CD8-positive, alpha-beta memory T cell (primary cell): ENCODE results near the gene RBP4. TPM values are rescaled to one million over a fixed set of nuclear protein-coding genes. Genes with fewer than 3 reads are reported as not detected.

ENCODE experiments used
- CTCF ChIA-PET: fragments of 350-600 bp; sonication (Branson Sonifier 250); formaldehyde crosslinking; loops from one replicate; lab custom pipeline; 2021; ENCODE audit warnings: antibody characterized with exemption; lab: Charles Lee
- POLR2A ChIA-PET: fragments of 350-600 bp; sonication (Branson Sonifier 250); formaldehyde crosslinking; loops from one replicate; lab custom pipeline; 2021; ENCODE audit warnings: antibody characterized with exemption; lab: Charles Lee
- DNase-seq, 5 donors: peaks; one replicate each; pipeline versions ENCODE4 v3.0.0 to v3.0.0-alpha.2; 2020 to 2022; ENCODE audit warnings: mixed read lengths in 1 of 5
- H3K27ac ChIP-seq: one replicate; pipeline ENCODE4 v1.7.0; 2013; ENCODE audit warnings: low read depth, mild to moderate bottlenecking, low read length, moderate library complexity
- H3K27me3 ChIP-seq: 2 replicates; pipeline ENCODE4 v1.7.0; 2013; ENCODE audit warnings: low read length, mild to moderate bottlenecking; ENCODE audit not compliant: insufficient read depth, poor library complexity, severe bottlenecking
- H3K36me3 ChIP-seq: 2 replicates; pipeline ENCODE4 v1.7.0; 2013; ENCODE audit warnings: mild to moderate bottlenecking, low read length, moderate library complexity; ENCODE audit not compliant: insufficient read depth
- H3K4me1 ChIP-seq: 2 replicates; pipeline ENCODE4 v1.7.0; 2013; ENCODE audit warnings: mild to moderate bottlenecking, low read length, moderate library complexity; ENCODE audit not compliant: insufficient read depth
- H3K4me3 ChIP-seq: 2 replicates; pipeline ENCODE4 v1.7.0; 2013; ENCODE audit warnings: mild to moderate bottlenecking, low read length
- H3K9me3 ChIP-seq: 2 replicates; pipeline ENCODE4 v1.7.0; 2013; ENCODE audit warnings: mild to moderate bottlenecking, low read length
- H3K27ac Mint-ChIP-seq, 8 donors: one replicate each; pipeline ENCODE4 v1.8.0; 2020 to 2021; ENCODE audit warnings: mixed read lengths in 8 of 8, mild to moderate bottlenecking in 6 of 8, inconsistent platforms in 3 of 8, moderate library complexity in 3 of 8
- H3K27me3 Mint-ChIP-seq, 2 donors: one replicate each; pipeline ENCODE4 v1.8.0; 2020 to 2021; ENCODE audit warnings: mixed read lengths in 2 of 2, mild to moderate bottlenecking in 1 of 2, moderate library complexity in 1 of 2
- H3K36me3 Mint-ChIP-seq, 3 donors: one replicate each; pipeline ENCODE4 v1.8.0; 2020 to 2021; ENCODE audit warnings: mixed read lengths in 3 of 3, inconsistent platforms in 1 of 3, mild to moderate bottlenecking in 1 of 3
- H3K4me1 Mint-ChIP-seq, 3 donors: one replicate each; pipeline ENCODE4 v1.8.0; 2020 to 2021; ENCODE audit warnings: mixed read lengths in 3 of 3, inconsistent platforms in 1 of 3, mild to moderate bottlenecking in 1 of 3
- H3K4me3 Mint-ChIP-seq, 7 donors: one replicate each; pipeline ENCODE4 v1.8.0; 2020 to 2021; ENCODE audit warnings: mixed read lengths in 7 of 7, mild to moderate bottlenecking in 6 of 7, moderate library complexity in 4 of 7, inconsistent platforms in 2 of 7
- H3K9me3 Mint-ChIP-seq, 5 donors: one replicate each; pipeline ENCODE4 v1.8.0; 2020 to 2022; ENCODE audit warnings: mixed read lengths in 5 of 5, mild to moderate bottlenecking in 3 of 5, moderate library complexity in 2 of 5, inconsistent platforms in 1 of 5
- polyA plus RNA-seq: library from polyadenylated mRNA; unstranded; fragments of 300-500 nt; fragmentation: Illumina TruSeq; gene quantifications from one replicate; pipeline ENCODE4 v1.2.3, GENCODE V29; 2021
- total RNA-seq, 2 experiments: library from RNA; stranded (reverse); gene quantifications; one replicate each; pipeline ENCODE4 v1.2.3, GENCODE V29; 2021

RBP4 gene
- total RNA-seq (not detected), polyA plus RNA-seq (not detected)

DNA sequence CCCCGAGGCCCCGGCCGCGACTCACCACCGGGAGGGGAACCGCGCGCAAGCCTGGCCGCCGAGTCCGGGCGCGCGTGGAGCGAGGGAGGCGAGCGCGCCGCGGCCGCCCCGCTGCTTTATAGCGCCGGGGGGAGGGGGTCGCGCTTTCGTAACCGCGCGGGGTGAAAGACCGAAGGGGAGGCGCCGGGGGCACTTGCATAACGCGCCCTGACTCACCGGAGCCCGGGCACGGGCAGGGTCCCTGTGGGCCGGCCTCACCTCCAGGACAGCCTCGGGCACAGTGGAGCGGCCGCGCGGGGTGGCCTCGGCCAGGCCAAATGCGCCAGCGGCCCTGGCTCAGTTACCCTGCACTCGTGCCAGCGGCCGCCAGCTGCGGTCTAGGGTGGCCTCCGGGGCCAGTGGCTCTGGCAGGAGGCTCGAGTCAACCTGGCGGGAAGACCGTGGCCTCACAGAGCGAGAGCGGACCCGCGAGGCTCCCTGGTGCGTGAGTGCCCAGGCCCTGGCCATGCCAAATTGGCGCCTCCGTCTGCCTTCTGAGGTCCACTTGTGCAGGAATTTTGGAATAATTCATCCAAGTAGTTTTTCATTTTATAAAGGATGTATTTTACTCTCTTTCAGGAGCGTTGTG, at the start of gene RBP4:
TSS of gene RBP4 (minus strand) at position 90 of the 628 bp plus-strand sequence. CDS start 207 bp downstream, outside the sequence.
- no peak within 1 kb of the TSS for H3K27ac Mint-ChIP-seq
- peaks cover 0 to 2% (median 0%) of the 10 kb centered on the region in 5 donors for H3K9me3 Mint-ChIP-seq
- no peak within 1 kb of the TSS for H3K4me3 Mint-ChIP-seq
- peaks cover 7% of the 10 kb centered on the region for H3K27me3 ChIP-seq
- ChIA-PET POLR2A (no interaction called here), CTCF (no interaction called here)
- H3K4me1 ChIP-seq = no peaks in the 10 kb centered on the region
- no peaks in the 10 kb centered on the region for H3K9me3 ChIP-seq
- H3K36me3 ChIP-seq = no peaks in the 10 kb centered on the region
- no peak within 1 kb of the TSS for H3K27ac ChIP-seq
- DNase-seq = no peak
- peaks cover 0 to 8% (median 0%) of the 10 kb centered on the region in 3 donors for H3K4me1 Mint-ChIP-seq
- H3K36me3 Mint-ChIP-seq = peaks cover 0 to 1% (median 0%) of the 10 kb centered on the region in 3 donors
- no peak within 1 kb of the TSS for H3K4me3 ChIP-seq
- peaks cover 37 to 47% of the 10 kb centered on the region in 2 donors for H3K27me3 Mint-ChIP-seq

- POLR2A ChIA-PET = no interaction called here
- no peaks in the 10 kb centered on the region for H3K4me1 Mint-ChIP-seq
- Histone ChIP-seq H3K4me3 (no peak overlapping the region), H3K4me1 (no peaks in the 10 kb centered on the region), H3K27me3 (no peaks in the 10 kb centered on the region), H3K36me3 (no peaks in the 10 kb centered on the region), H3K27ac (no peak overlapping the region), H3K9me3 (no peaks in the 10 kb centered on the region)
- CTCF ChIA-PET = no interaction called here
- H3K27me3 Mint-ChIP-seq = peaks cover 10 to 26% of the 10 kb centered on the region in 2 donors
- H3K9me3 Mint-ChIP-seq = no peaks in the 10 kb centered on the region
- DNase-seq = no peak
- no peaks in the 10 kb centered on the region for H3K36me3 Mint-ChIP-seq
- H3K4me3 Mint-ChIP-seq = no peak overlapping the region
- no peak overlapping the region for H3K27ac Mint-ChIP-seq
These were observed 38.8 kb upstream of the RBP4 start for GRCh38 chr10:93639791-93640190.

DNA sequence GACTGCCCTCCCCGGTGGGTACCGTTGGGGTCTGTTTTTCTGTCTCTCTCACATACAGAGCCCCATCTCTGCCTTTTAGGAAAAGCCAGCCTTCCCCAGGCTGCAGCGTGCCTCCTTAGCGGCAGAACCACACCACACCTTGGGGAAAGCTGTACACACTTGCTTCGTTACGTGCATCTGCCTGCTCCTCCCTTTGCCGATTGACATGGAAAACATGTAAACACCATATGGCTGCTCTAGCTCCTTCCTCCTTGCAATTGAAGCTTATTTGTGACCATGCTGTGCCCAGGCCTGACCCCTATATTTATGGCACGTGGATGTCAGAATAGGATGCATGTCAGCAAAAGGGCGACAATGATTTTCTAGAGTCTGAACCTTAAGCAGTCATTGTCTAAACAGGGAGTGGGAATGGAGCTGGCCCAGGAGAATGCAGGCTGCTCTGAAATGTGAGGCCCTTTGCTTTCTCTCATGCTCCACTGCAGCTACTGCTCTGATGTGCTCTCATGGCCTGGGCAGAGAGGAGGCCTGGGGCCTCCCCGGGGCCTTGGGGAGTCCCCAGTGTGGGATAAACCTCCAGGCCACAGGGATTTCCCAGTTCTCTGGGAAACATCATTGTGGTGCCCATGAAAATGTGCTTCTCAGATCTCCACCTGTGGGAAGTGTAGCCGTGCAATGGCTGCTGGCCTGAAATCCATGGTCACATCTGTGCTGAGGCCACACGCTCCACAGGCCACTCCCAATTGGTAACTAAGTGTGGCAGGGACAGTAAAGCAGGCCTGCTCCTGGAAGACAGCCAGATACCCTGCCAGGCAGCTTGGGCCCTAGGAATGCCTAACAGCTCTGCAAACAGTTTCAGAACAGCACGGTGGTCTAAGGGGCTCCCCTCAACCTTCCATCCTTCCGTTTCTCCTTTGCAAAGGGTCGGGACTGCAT, 29.9 kb upstream of the RBP4 start:
- H3K4me3 Mint-ChIP-seq = no peak overlapping the region
- Histone ChIP-seq H3K4me3 (no peak overlapping the region), H3K36me3 (no peaks in the 10 kb centered on the region), H3K4me1 (no peaks in the 10 kb centered on the region), H3K9me3 (no peaks in the 10 kb centered on the region), H3K27ac (no peak overlapping the region), H3K27me3 (no peaks in the 10 kb centered on the region)
- H3K36me3 Mint-ChIP-seq = peaks cover 0 to 2% (median 0%) of the 10 kb centered on the region in 3 donors
- POLR2A ChIA-PET = no interaction called here
- H3K27ac Mint-ChIP-seq = no peak overlapping the region
- H3K27me3 Mint-ChIP-seq = peaks cover 6 to 33% of the 10 kb centered on the region in 2 donors
- CTCF ChIA-PET = no interaction called here
- DNase-seq = no peak
- no peaks in the 10 kb centered on the region for H3K9me3 Mint-ChIP-seq
- no peaks in the 10 kb centered on the region for H3K4me1 Mint-ChIP-seq

DNA sequence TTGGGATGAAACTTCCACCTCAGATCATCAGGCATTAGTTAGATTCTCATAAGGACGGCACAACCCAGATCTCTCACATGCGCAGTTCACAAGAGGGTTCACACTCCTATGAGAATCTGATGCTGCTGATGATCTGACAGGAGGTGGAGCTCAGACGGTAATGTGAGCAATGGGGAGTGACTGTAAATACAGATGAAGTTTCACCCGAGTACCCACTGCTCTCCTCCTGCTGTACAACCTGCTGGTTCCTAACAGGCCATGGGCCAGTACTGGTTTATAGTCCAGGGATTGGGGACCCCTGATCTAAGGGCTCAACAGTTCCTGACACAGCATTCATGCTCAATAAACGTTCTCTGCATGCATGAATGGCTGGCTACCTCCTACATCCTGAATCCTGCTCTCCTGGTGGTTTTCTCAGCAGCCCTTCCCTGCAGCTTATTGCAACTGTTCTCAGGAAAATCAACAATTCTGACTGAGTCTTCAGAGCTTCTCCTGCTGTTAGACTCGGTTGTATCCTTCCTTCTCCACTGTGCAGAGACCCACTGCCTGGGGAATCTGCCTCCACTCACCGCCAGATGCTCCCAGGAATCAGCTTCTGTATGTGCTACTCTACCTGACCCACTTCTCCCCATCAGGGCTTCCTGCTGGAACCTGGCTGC, 28.7 kb upstream of the RBP4 start:
- Histone ChIP-seq H3K27me3 (no peaks in the 10 kb centered on the region), H3K4me3 (no peak overlapping the region), H3K27ac (no peak overlapping the region), H3K36me3 (no peaks in the 10 kb centered on the region), H3K4me1 (no peaks in the 10 kb centered on the region), H3K9me3 (no peaks in the 10 kb centered on the region)
- H3K36me3 Mint-ChIP-seq = peaks cover 0 to 2% (median 0%) of the 10 kb centered on the region in 3 donors
- H3K27me3 Mint-ChIP-seq = peaks cover 6 to 33% of the 10 kb centered on the region in 2 donors
- ChIA-PET CTCF (no interaction called here), POLR2A (no interaction called here)
- H3K27ac Mint-ChIP-seq = no peak overlapping the region
- H3K4me1 Mint-ChIP-seq = no peaks in the 10 kb centered on the region
- H3K9me3 Mint-ChIP-seq = no peaks in the 10 kb centered on the region
- no peak for DNase-seq
- H3K4me3 Mint-ChIP-seq = no peak overlapping the region

DNA sequence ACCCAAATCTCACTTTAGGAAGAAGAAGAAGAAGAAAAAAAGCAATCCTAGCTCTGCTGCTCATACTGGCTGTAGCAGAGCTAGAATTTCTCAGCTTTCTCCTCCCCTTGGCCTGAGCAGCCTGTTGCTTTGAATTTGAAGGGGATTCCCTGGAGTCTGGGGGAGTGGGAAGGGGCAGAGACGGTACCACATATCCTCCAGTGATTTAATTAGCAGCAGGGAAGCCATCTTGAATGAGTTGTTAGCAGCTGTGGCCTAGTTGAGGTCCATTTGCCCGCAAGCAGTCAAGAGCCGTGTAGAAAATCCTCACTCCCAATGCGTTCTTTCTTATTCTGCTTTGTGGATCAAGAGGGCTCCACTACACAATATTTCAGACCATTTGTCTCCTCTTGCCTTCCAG, 27.8 kb upstream of the RBP4 start:
- Histone ChIP-seq H3K4me3 (no peak overlapping the region), H3K4me1 (no peaks in the 10 kb centered on the region), H3K27ac (no peak overlapping the region), H3K36me3 (no peaks in the 10 kb centered on the region), H3K27me3 (no peaks in the 10 kb centered on the region), H3K9me3 (no peaks in the 10 kb centered on the region)
- Mint-ChIP-seq H3K27ac (no peak overlapping the region), H3K36me3 (peaks cover 0 to 2% (median 0%) of the 10 kb centered on the region in 3 donors), H3K4me1 (no peaks in the 10 kb centered on the region), H3K27me3 (peaks cover 6 to 30% of the 10 kb centered on the region in 2 donors), H3K4me3 (no peak overlapping the region), H3K9me3 (no peaks in the 10 kb centered on the region)
- ChIA-PET CTCF (no interaction called here), POLR2A (no interaction called here)
- DNase-seq = no peak

DNA sequence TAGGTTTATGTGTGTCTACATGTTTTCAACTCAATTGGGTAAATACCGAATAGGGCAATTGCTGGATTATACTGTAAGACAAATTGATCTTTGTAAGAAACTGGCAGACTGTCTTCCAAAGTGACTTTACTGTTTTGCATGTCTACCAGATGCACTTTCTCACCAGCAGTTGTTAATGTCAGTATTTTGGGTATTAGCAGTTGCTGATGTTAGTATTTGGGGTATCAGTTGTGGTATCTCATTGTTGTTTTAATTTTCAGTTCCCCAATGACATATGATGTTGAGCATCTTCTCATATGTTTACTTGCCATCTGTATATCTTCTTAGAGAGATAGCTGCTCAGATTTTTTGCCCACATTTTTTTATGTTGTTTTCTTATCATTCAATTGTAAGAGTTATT, 21.9 kb upstream of the RBP4 start:
- Histone ChIP-seq H3K9me3 (no peaks in the 10 kb centered on the region), H3K27me3 (no peaks in the 10 kb centered on the region), H3K4me1 (no peaks in the 10 kb centered on the region), H3K4me3 (no peak overlapping the region), H3K27ac (no peak overlapping the region), H3K36me3 (no peaks in the 10 kb centered on the region)
- Mint-ChIP-seq H3K4me1 (no peaks in the 10 kb centered on the region), H3K27me3 (peaks cover 7 to 11% of the 10 kb centered on the region in 2 donors), H3K36me3 (no peaks in the 10 kb centered on the region), H3K9me3 (no peaks in the 10 kb centered on the region), H3K4me3 (no peak overlapping the region), H3K27ac (no peak overlapping the region)
- POLR2A ChIA-PET = no interaction called here
- CTCF ChIA-PET = no interaction called here
- no peak for DNase-seq

GRCh38 chr10:93620925-93621324, 19.9 kb upstream of the RBP4 start:
- H3K4me3 Mint-ChIP-seq = no peak overlapping the region
- H3K27ac ChIP-seq = no peak overlapping the region
- CTCF ChIA-PET = no interaction called here
- peaks cover 4 to 5% of the 10 kb centered on the region in 2 donors for H3K27me3 Mint-ChIP-seq
- H3K36me3 ChIP-seq = no peaks in the 10 kb centered on the region
- H3K4me3 ChIP-seq = no peak overlapping the region
- H3K27ac Mint-ChIP-seq = no peak overlapping the region
- POLR2A ChIA-PET = no interaction called here
- H3K4me1 Mint-ChIP-seq = no peaks in the 10 kb centered on the region
- no peak for DNase-seq
- no peaks in the 10 kb centered on the region for H3K9me3 ChIP-seq
- H3K9me3 Mint-ChIP-seq = no peaks in the 10 kb centered on the region
- H3K27me3 ChIP-seq = no peaks in the 10 kb centered on the region
- no peaks in the 10 kb centered on the region for H3K36me3 Mint-ChIP-seq
- no peaks in the 10 kb centered on the region for H3K4me1 ChIP-seq
